HCT116 (cell line): ENCODE results near the gene PLP1. TPM values are rescaled to one million over a fixed set of nuclear protein-coding genes. Genes with fewer than 3 reads are reported as not detected.

ENCODE experiments used
- ATAC-seq: fragments of 200-7000 bp; cut with Tn5 transposase; 2 replicates; pipeline ENCODE4 v1.9.1; 2020; ENCODE audit warnings: mild to moderate bottlenecking, moderate library complexity
- BruUV-seq: library from RNA; stranded (reverse); fragments of 400-500 nt; replicated peaks from 2 replicates; lab custom pipeline; 2021; lab: Mats Ljungman, UMichigan
- CTCF ChIA-PET: fragments of 300-600 bp; sonication (Branson Sonifier 250); formaldehyde crosslinking; loops from one replicate; lab custom pipeline; 2021; ENCODE audit warnings: antibody characterized with exemption; lab: Charles Lee
- POLR2A ChIA-PET: fragments of 300-600, 350-600 bp; sonication (Branson Sonifier 250); formaldehyde crosslinking; loops from one replicate; lab custom pipeline; 2021; ENCODE audit warnings: antibody characterized with exemption; lab: Charles Lee
- RAD21 ChIA-PET, 2 experiments: fragments of 300-600 bp; sonication (Branson Sonifier 250); formaldehyde crosslinking; loops; one replicate each; lab custom pipeline; 2023; ENCODE audit warnings: low total read pairs in 2 of 2; ENCODE audit not compliant: uncharacterized antibody in 2 of 2, unreplicated experiment in 2 of 2, low non-redundant PET in 1 of 2; lab: Charles Lee
- DNase-seq: peaks from one replicate; pipeline ENCODE4 v3.0.0-alpha.2; 2010; ENCODE audit warnings: low read depth, low spot score
- H2AFZ ChIP-seq: fragments of 200-600 bp; shearing (Covaris generic), sonication (generic); 2 replicates; pipeline ENCODE4 v1.6.1; 2017; ENCODE audit warnings: low read depth, mixed run types, mixed read lengths, antibody characterized with exemption, low read length; ENCODE audit not compliant: poor library complexity, severe bottlenecking
- H3K27ac ChIP-seq: 2 replicates; pipeline ENCODE4 v1.5.1; 2012; ENCODE audit warnings: low read depth, low read length
- H3K27me3 ChIP-seq: fragments of 200-600 bp; sonication (generic); 2 replicates; pipeline ENCODE4 v1.6.1; 2016; ENCODE audit warnings: mixed run types, low read length, mixed read lengths; ENCODE audit not compliant: insufficient read depth
- H3K36me3 ChIP-seq, 2 experiments: fragments of 200-500 bp in 1 of 2; fragments of 200-600 bp in 1 of 2; sonication (Bioruptor generic) in 1 of 2; sonication (generic) in 1 of 2; 2 replicates each; pipeline versions ENCODE4 v1.5.1 to v1.6.1; 2014 to 2016; ENCODE audit warnings: low read length in 2 of 2, inconsistent platforms in 1 of 2, mixed read lengths in 1 of 2, mixed run types in 1 of 2; ENCODE audit not compliant: insufficient read depth in 2 of 2, control insufficient read depth in 1 of 2
- H3K4me1 ChIP-seq, 2 experiments: fragments of 200-600 bp in 1 of 2; sonication (generic) in 1 of 2; 2 replicates each; pipeline versions ENCODE4 v1.5.1 to v1.6.1; 2012 to 2017; ENCODE audit warnings: low read length in 2 of 2, inconsistent platforms in 1 of 2, mild to moderate bottlenecking in 1 of 2, mixed read lengths in 1 of 2, mixed run types in 1 of 2, moderate library complexity in 1 of 2; ENCODE audit not compliant: insufficient read depth in 2 of 2, control insufficient read depth in 1 of 2
- H3K4me2 ChIP-seq: fragments of 200-600 bp; sonication (generic); 2 replicates; pipeline ENCODE4 v1.6.1; 2017; ENCODE audit warnings: mixed run types, low read length, mixed read lengths
- H3K4me3 ChIP-seq, 2 experiments: fragments of 200-600 bp in 1 of 2; sonication (generic) in 1 of 2; replicated peaks in 1 of 2; 2 replicates each; pipeline ENCODE4 v1.5.1; 2011 to 2016; ENCODE audit warnings: low read length in 2 of 2, control low read depth in 1 of 2, low read depth in 1 of 2, mild to moderate bottlenecking in 1 of 2, mixed read lengths in 1 of 2, mixed run types in 1 of 2
- H3K79me2 ChIP-seq: fragments of 200-600 bp; sonication (generic); 2 replicates; pipeline ENCODE4 v1.6.1; 2017; ENCODE audit warnings: mild to moderate bottlenecking, mixed run types, low read length, moderate library complexity, mixed read lengths; ENCODE audit not compliant: insufficient read depth
- H3K9ac ChIP-seq: fragments of 200-600 bp; sonication (generic); 2 replicates; pipeline ENCODE4 v1.6.1; 2016; ENCODE audit warnings: low read length, mixed read lengths
- H3K9me2 ChIP-seq: fragments of 200-600 bp; sonication (generic), shearing (Covaris generic); 2 replicates; pipeline ENCODE4 v1.6.1; 2017; ENCODE audit warnings: mixed run types, mild to moderate bottlenecking, moderate library complexity; ENCODE audit not compliant: insufficient read depth
- H3K9me3 ChIP-seq, 2 experiments: fragments of 200-500 bp in 1 of 2; fragments of 200-600 bp in 1 of 2; sonication (Bioruptor generic) in 1 of 2; sonication (generic) in 1 of 2; 2 replicates each; pipeline ENCODE4 v1.6.1; 2014 to 2017; ENCODE audit warnings: low read length in 2 of 2, mixed read lengths in 2 of 2, inconsistent platforms in 1 of 2, low read depth in 1 of 2, mild to moderate bottlenecking in 1 of 2, mixed run types in 1 of 2, moderate library complexity in 1 of 2; ENCODE audit not compliant: control insufficient read depth in 1 of 2, insufficient read depth in 1 of 2
- H4K20me1 ChIP-seq: fragments of 200-600 bp; sonication (generic), shearing (Covaris generic); 2 replicates; pipeline ENCODE4 v1.6.1; 2017; ENCODE audit warnings: mixed run types, mild to moderate bottlenecking, moderate library complexity; ENCODE audit not compliant: insufficient read depth
- ATF3 ChIP-seq: IDR thresholded peaks from 2 replicates; pipeline ENCODE4 v1.6.1; 2012
- EGR1 ChIP-seq: IDR thresholded peaks from 2 replicates; pipeline ENCODE4 v1.6.1; 2012; ENCODE audit warnings: low read depth
- ELF1 ChIP-seq: IDR thresholded peaks from 2 replicates; pipeline ENCODE4 v1.6.1; 2012; ENCODE audit warnings: low read depth, borderline replicate concordance
- EZH2phosphoT487 ChIP-seq: fragments of 200-600 bp; IDR thresholded peaks from 2 replicates; pipeline ENCODE4 v1.6.1; 2018; ENCODE audit warnings: antibody characterized with exemption, borderline replicate concordance
- FOSL1 ChIP-seq: IDR thresholded peaks from 2 replicates; pipeline ENCODE4 v1.6.1; 2012; ENCODE audit warnings: low read depth
- POLR2A ChIP-seq: IDR thresholded peaks from 2 replicates; pipeline ENCODE4 v1.7.0; 2011; ENCODE audit warnings: borderline replicate concordance; ENCODE audit not compliant: insufficient read depth, insufficient read length; ENCODE audit errors: extremely low read depth
- SIN3A ChIP-seq: IDR thresholded peaks from 2 replicates; pipeline ENCODE4 v1.6.1; 2012; ENCODE audit warnings: low read depth
- SP1 ChIP-seq: IDR thresholded peaks from 2 replicates; pipeline ENCODE4 v1.6.1; 2012; ENCODE audit warnings: low read depth
- SRF ChIP-seq: IDR thresholded peaks from 2 replicates; pipeline ENCODE4 v1.6.1; 2012; ENCODE audit warnings: low read depth
- TCF7L2 ChIP-seq: IDR thresholded peaks from 2 replicates; pipeline ENCODE4 v1.7.0; 2011; ENCODE audit warnings: borderline replicate concordance, inconsistent platforms; ENCODE audit not compliant: insufficient read depth, insufficient read length; ENCODE audit errors: extremely low read depth
- YY1 ChIP-seq: IDR thresholded peaks from 2 replicates; pipeline ENCODE4 v1.6.1; 2011; ENCODE audit warnings: low read length, low read depth, moderate library complexity, mild to moderate bottlenecking; ENCODE audit not compliant: insufficient replicate concordance; ENCODE audit errors: extremely low read depth
- intact Hi-C: fragments of 100-400 bp; cut with micrococcal nuclease; formaldehyde crosslinking; loops from 2 replicates; pipeline ENCODE4 v1.10.0; 2022
- total RNA-seq: library from RNA; stranded (reverse); gene quantifications from one replicate; pipeline ENCODE4 v1.2.1, GENCODE V29; 2021; ENCODE audit not compliant: unreplicated experiment

Gene PLP1
- total RNA-seq, 1 experiment from 2014 or later = not detected

- H3K4me3 ChIP-seq = no peak overlapping the region
- H2AFZ ChIP-seq = no peak overlapping the region
- ChIA-PET RAD21 (no interaction called here), POLR2A (no interaction called here), CTCF (no interaction called here)
- DNase-seq = no peak
- BruUV-seq = no TSS peak
- H3K79me2 ChIP-seq = no peaks in the 10 kb centered on the region
- H3K4me2 ChIP-seq = no peak overlapping the region
- H3K9me2 ChIP-seq = no peaks in the 10 kb centered on the region
- TF ChIP-seq SP1 (no peak), FOSL1 (no peak), TCF7L2 (no peak), ATF3 (no peak)
- H3K9me3 ChIP-seq = no peaks in the 10 kb centered on the region
- no peak overlapping the region for H3K9ac ChIP-seq
- H3K27ac ChIP-seq = no peak overlapping the region
- peaks cover 32% of the 10 kb centered on the region for H3K27me3 ChIP-seq
- no peak for ATAC-seq
- intact Hi-C loops = no loop called here
- no peaks in the 10 kb centered on the region for H3K36me3 ChIP-seq
- H3K4me1 ChIP-seq = no peaks in the 10 kb centered on the region
- H4K20me1 ChIP-seq = no peaks in the 10 kb centered on the region
These were observed 12.4 kb downstream of the PLP1 start for GRCh38 chrX:103789004-103789403.

GRCh38 chrX:103791228-103791627 is 14.6 kb downstream of the PLP1 start:
- POLR2A ChIA-PET = no interaction called here

More at GRCh38 chrX:103791228-103791627, 14.6 kb downstream of the PLP1 start:
- no peaks in the 10 kb centered on the region for H3K9me3 ChIP-seq
- no peak overlapping the region for H3K4me3 ChIP-seq
- H4K20me1 ChIP-seq = no peaks in the 10 kb centered on the region
- DNase-seq = no peak
- no peak overlapping the region for H3K4me2 ChIP-seq
- H2AFZ ChIP-seq = no peak overlapping the region
- no peak overlapping the region for H3K27ac ChIP-seq
- RAD21 ChIA-PET = no interaction called here
- no peak for ATAC-seq
- H3K4me1 ChIP-seq = no peaks in the 10 kb centered on the region
- CTCF ChIA-PET = no interaction called here
- no peaks in the 10 kb centered on the region for H3K36me3 ChIP-seq
- TF ChIP-seq ATF3 (no peak), SRF (no peak), ELF1 (no peak), TCF7L2 (no peak), YY1 (no peak), POLR2A (no peak), FOSL1 (no peak), SIN3A (no peak), EZH2phosphoT487 (no peak), EGR1 (no peak)
- H3K79me2 ChIP-seq = no peaks in the 10 kb centered on the region
- no TSS peak for BruUV-seq
- intact Hi-C loops = no loop called here
- H3K9ac ChIP-seq = no peak overlapping the region
- H3K9me2 ChIP-seq = no peaks in the 10 kb centered on the region
- peaks cover 32% of the 10 kb centered on the region for H3K27me3 ChIP-seq
